ENCODE results near the gene ZG16B.

ZG16B gene

GRCh38 chr16:2826591-2827373, 3.3 kb upstream of the ZG16B start:
- no peak for TF ChIP-seq CTCF (IDR thresholded peaks at IDR 0.05; ENCODE audit: low read depth, low read length)
- no peak overlapping the region for H3K4me3 ChIP-seq (ENCODE audit: low read depth, low read length)

GRCh38 chr16:2827374-2827791, 2.7 kb upstream of the ZG16B start:
- TF ChIP-seq CTCF (IDR thresholded peaks at IDR 0.05; ENCODE audit: low read depth, low read length): no peak

DNA sequence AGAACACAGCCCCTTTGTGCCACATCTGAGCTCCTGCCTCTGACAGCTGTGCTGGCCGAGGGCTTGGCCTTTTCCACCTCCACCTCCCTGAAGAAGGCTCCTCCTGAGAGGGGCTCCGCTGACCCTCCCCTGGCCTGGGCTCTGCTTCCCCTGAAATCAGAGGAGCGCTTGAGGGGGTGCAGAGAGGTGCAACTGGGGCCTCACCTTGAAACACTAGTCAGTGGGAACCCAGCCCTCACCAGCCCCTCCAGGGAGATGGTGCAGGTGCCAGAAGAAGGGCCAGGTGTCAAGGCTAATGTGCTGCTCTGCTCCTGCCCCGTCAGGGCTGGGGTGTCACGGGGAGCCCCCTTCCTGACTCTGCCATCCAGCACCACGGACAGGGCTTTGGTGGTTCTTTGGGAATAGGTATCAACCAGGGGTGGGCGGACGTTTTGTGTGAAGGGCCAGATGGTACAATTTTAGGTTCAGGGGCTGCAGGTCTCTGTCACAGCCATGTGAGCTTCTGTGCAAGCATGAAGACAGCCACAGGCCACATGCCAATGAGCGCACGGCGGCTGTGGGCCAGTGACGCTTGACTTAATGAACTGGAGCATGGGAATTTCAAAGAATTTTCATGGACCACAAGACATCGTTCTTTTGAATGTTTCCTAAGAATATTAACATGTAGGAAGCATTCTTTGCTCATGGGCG, 2.1 kb upstream of the ZG16B start:
- H3K4me3 ChIP-seq (ENCODE audit: low read depth, low read length): no peak overlapping the region
- no peak for TF ChIP-seq CTCF (IDR thresholded peaks at IDR 0.05; ENCODE audit: low read depth, low read length)

More at GRCh38 chr16:2827374-2827791, 2.7 kb upstream of the ZG16B start:
- H3K4me3 ChIP-seq (ENCODE audit: low read depth, low read length): no peak overlapping the region

DNA sequence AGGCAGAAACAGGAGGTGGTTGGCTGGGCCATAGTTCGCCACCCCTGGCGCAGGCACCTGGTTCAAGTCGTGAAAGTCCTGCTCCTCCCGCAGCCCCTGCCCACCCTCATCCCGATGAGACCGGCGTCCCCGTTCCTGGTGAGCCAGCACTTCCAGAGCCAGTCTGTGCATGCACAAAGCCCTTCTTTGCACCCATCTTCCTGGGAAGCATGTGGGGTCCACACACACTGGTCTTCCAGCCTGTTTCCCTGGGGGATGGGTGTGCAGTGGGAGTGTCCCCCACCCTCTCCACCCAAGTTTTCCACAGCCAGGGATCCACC, 1.6 kb upstream of the ZG16B start:
- no peak overlapping the region for H3K4me3 ChIP-seq (ENCODE audit: low read depth, low read length)
- no peak for TF ChIP-seq CTCF (IDR thresholded peaks at IDR 0.05; ENCODE audit: low read depth, low read length)

GRCh38 chr16:2828876-2829430, 1.1 kb upstream of the ZG16B start:
- TF ChIP-seq CTCF (IDR thresholded peaks at IDR 0.05; ENCODE audit: low read depth, low read length): no peak

GRCh38 chr16:2830355-2830695, 222 bp downstream of the ZG16B start:
- H3K4me3 ChIP-seq (ENCODE audit: low read depth, low read length): no peak overlapping the region

More at GRCh38 chr16:2828876-2829430, 1.1 kb upstream of the ZG16B start:
- H3K4me3 ChIP-seq (ENCODE audit: low read depth, low read length): no peak overlapping the region

More at GRCh38 chr16:2830355-2830695, 222 bp downstream of the ZG16B start:
- TF ChIP-seq CTCF (IDR thresholded peaks at IDR 0.05; ENCODE audit: low read depth, low read length): no peak

Measured in WI38 (cell line).